Esophagus mucosa (tissue), 1 donor: ENCODE data around the gene RARS2. TPM values are rescaled to one million over a fixed set of nuclear protein-coding genes. Genes with fewer than 3 reads are reported as not detected.
"Not testable (repeated sequence)": the region's sequence is repeated elsewhere in the genome, so short reads cannot be mapped to it uniquely, and the experiment has no call there.

Source experiments
- ATAC-seq: fragments of 200-7000 bp; cut with Tn5 transposase; one replicate; pipeline ENCODE4 v1.9.1; 2020
- total RNA-seq: library from RNA; stranded (reverse); gene quantifications from one replicate; pipeline ENCODE4 v1.2.4, GENCODE V29; 2023
- donor health status: DM: yes; HTN: yes; CAD: no.

The RARS2 gene, protein sequence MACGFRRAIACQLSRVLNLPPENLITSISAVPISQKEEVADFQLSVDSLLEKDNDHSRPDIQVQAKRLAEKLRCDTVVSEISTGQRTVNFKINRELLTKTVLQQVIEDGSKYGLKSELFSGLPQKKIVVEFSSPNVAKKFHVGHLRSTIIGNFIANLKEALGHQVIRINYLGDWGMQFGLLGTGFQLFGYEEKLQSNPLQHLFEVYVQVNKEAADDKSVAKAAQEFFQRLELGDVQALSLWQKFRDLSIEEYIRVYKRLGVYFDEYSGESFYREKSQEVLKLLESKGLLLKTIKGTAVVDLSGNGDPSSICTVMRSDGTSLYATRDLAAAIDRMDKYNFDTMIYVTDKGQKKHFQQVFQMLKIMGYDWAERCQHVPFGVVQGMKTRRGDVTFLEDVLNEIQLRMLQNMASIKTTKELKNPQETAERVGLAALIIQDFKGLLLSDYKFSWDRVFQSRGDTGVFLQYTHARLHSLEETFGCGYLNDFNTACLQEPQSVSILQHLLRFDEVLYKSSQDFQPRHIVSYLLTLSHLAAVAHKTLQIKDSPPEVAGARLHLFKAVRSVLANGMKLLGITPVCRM
- total RNA-seq: 24.0 TPM

DNA sequence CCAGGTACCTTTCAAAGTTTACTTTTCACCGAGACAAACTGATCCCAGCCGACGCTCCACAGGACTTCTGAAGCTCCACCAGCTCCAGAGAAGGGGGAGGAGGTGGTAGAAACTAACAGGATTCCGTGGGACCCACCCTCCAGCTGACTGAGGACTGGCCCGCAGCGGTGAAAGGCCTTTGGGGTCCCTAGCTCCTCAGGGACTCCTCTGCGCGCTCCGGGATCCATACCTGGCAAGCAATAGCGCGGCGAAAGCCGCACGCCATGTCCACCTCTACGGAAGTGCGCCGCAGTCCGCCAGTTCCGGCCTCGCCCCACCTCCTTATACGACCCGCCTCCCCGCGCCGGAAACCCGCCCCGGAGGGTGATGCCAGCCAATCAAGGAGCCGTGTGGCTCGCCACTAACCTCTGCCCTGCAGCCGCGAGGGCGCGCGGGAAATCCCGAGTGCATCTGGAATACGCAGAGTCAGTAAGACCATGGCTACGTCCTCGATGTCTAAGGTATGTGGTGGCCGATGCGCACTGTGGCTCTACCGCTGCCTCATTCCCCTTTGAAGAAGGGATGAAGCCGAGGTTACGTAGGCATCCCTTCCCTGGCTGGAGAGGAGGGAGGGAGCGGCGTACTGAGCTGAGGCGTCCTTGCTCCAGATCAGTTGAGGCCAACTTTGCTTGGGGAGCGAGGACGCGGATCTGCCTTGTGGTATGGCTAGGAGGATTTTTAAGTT is at the start of gene RARS2, which contains the start of gene ORC3:
Gene RARS2 (minus strand): TSS at position 295 of the 724 bp plus-strand sequence. CDS start 30 bp downstream, at position 265.
Gene ORC3 (plus strand): TSS at position 443 of the 724 bp plus-strand sequence. CDS start 34 bp downstream, at position 477.
- peak; percentile 100 for ATAC-seq

DNA sequence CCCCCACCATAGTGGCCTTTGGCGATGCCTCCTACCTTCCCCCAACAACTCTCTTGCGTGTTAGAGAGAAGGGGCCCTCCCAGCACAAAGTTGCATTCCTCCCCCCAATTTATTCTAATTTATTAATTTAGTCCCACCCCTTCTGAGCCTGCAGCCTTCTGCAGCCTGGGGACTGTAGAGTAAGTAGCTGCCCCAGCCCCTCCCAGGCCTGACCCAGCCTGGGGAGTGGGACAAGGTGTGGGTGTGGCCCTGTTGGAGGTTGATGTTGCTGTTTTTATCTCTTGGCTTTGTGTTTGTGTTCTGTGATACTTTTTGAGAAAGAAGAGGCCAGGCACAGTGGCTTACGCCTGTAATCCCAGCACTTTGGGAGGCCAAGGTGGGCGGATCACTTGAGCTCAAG is 49.6 kb upstream of the RARS2 start:
- ATAC-seq: no peak

DNA sequence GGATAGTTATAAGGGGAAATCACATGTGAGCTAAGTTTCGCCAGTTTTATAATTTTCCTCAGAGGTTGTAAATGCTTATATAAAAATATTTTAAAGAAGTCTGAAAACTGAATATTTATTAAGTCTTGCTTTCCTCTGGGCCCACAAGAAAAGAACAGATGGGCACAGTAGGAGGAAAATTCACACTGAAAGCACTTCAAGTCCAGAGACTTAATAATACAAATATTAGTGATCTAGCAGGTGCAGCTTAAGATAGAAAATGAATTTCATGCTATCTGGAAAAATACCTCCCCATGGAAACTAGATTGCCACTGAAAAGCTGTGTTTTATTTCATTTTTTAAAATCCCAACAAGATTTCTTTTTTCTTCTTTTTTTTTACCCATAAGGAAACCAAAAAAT is 47.3 kb upstream of the RARS2 start:
- ATAC-seq: no peak

DNA sequence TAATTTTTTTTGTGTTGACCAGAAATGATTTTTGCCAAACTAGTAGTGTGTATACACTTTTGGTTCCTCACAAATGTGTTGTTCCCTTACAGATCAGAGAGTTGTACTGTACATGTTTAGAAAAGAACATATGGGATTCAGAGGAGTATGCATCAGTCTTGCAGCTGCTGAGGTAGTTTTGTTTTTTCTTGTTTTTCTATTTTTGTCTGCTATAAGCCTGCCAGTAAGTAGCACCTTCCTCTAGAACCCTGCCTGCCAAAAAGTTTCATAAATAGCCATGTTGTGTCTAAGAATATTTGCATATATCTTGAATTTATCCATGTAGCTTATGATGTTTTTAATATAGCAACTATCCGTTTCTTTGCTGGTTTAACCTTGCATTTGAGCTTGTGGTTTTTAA is 46.5 kb upstream of the RARS2 start:
- ATAC-seq: no peak

DNA sequence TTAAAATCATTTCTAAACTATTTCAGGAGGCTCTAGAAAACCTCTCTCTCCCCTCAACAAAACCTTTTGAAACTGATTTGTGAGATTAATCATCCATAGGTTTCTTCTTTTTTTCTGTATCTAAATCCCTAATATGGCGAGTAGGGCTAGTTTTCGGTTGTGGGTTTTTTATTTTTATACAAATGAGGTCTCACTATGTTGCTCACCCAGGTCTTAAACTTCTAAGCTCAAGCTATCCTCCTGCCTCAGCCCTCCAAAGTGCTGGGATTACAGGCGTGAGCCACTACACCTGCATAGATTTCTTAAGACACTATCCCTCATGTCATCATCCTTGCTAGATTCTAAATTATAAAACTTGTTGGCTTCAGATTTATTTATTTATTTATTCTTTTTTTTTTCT is 44.1 kb upstream of the RARS2 start:
- no peak for ATAC-seq

DNA sequence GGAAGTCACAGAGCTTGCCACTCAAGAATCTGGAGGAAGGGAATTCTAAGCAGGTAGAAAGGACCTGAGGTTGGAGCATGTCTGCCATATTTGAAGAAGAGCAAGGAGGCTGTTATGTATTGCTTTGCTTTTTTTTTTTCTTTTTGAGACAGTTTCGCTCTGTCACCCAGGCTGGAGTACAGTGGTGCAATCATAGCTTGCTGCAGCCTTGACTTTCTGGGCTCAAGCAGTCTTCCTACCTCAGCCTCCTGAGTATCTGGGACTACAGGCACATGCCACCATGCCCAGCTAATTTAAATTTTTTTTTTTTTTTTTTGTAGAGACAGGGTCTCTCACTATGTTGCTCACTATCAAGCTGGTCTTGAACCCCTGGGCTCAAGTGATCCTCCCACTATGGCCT is 41.0 kb upstream of the RARS2 start:
- ATAC-seq: no peak

DNA sequence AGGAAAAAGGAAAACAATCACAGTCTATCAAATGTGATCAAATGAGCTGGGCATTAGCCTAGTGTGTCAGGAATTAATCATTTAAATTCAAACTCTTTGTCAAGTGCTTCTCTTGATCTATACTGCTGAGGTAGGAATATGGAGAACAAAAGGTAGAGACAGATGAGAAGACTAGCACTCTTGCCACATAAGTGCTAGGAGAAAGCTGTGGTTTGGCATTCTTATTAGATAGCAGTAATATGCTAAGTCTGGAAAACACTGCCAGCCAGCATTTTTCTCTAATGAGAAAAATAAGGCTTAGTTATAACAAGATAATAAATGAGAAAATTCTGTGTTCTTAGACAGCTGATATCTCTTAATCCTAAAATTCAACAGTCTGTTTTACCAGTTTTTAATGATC is 39.1 kb upstream of the RARS2 start:
- no peak for ATAC-seq

DNA sequence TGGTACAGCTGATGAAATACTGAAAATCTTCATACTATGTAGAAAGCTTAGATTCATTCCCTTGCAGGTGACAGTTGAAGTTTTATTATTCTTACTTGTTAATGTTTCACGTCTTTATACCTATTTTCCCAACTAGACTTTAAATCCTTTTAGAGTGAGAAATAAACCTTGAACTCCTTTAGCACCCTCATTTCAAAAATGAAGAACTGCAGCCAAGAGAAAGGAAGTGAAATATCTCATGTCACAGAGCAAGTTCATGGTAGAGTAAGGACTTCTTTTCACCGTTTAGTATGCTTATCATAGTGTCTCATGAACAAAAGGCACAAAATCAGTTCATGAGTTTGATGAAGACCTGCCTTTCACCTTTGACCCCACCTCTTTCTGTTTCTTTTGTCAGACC is 38.6 kb upstream of the RARS2 start:
- ATAC-seq: no peak

DNA sequence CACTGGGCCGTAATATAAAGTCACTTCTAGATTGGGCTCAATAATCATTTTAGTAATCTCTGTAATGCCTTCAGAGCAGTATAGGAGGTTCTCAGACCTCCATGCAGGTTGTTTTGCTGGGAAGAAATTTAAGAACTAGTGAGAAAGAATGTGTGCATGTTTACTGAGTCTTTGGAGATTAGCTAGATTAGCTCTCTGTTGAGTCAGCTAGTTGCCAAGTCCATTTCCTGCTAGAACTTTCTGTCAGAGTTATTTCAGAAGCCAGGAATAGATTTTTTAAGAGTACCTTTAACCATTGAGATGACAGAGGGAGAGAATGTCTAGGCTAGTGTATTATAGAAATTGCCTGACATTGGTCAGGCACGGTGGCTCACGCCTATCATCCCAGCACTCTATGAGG is 33.5 kb upstream of the RARS2 start:
- ATAC-seq: peak; percentile 75

DNA sequence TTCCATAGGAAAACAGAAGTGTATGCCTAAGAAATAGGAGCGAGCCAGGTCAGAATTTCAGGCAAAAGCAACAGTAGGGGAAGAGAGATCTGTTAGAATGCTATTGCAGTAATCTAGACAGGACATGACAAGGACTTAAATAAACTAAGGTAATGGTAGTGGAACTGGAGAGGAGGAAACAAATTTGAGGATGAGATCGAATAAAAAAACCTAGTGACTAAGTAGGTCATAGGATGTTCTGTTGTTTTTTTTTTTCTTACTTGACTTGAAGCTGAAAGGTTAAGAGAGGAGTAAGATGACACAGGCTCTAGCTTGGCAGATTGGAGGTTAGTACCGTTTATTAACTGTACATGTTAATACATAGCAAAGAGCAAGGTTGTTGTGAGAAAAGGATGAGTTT is 28.7 kb upstream of the RARS2 start:
- peak; percentile 43 for ATAC-seq

DNA sequence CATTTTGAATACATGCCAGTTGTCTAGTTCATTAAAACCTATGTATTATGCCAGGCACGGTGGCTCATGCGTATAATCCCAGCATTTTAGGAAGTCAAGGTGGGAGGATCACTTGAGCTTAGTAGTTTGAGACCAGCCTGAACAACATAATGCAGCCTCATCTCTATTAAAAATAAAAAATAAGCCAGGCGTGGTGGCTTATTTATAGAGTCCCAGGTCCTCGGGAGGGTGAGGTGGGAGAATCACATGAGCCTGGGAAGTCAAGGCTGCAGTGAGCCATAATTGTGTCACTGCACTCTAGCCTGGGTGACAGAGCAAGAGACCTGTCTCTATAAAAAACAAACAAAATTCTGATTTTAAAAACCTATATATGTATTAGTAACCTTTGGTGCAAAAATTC is 27.6 kb upstream of the RARS2 start:
- peak; percentile 72 for ATAC-seq

DNA sequence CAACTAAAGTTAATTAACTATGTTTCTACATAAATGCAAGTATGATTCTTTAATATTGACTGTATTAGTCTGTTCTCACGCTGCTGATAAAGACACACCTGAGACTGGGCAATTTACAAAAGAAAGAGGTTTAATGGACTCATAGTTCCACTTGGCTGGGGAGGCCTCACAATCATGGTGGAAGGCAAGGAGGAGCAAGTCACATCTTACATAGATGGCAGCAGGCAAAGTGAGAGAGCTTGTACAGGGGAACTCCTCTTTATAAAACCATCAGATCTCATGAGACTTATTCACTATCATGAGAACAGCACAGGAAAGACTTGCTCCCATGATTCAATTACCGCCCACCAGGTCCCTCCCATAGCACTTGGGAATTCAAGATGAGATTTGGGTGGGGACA is 23.2 kb upstream of the RARS2 start:
- not testable (repeated sequence) for ATAC-seq

DNA sequence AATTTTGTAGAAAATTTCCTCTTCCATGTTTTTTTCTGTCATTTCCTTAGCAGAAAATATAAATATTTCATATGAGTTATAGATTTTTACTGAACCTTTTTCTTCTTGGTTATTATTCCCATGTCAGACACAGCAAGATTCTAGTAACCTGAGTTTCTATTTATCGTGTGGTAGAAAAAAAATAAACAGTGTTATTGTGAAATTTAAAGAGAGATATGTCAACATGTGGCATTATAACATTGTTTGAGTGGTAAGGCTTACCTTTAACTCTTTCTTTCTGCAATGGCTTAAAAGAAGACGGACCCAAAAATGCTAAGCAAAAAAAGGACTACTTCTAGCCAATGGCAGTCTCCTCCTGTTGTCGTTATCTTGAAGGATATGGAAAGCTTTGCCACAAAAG is 19.0 kb upstream of the RARS2 start:
- no peak for ATAC-seq

DNA sequence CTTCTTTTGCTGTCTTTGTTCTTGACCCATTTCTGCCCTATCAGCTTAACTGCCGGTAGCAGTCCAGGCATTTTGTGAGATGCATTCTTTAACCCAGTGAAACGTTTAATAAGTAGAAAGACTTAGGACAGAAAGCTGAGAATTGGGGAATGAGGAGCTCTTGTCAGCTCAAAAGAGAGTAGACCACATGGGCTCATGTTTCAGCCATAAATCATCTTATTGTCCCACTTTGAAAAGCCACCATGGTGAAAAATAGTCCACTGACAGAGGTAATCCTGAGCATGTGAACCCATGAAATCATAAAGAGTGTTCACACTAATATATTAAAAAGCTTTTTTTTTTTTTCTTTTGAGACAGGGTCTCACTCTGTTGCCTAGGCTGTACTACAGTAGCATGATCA is 16.4 kb upstream of the RARS2 start:
- ATAC-seq: no peak

DNA sequence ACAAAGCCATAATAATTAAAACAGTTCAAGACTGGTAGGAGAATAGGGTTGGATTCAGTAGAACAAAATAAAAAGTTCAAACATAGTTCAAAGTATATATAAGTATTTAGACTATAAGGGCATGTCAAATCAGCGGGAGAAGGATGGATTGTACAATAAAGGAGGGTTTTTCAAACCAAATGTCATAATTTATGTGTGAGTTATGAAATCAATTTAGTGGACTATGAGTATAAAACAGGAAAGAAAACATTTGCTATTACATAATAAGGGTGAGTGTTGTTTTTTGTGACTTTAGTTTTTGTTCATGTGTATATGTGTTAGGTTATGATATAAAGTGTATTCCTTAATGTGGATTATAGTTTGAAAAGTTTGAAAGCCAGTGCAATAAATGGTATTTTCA is 10.8 kb upstream of the RARS2 start:
- no peak for ATAC-seq

DNA sequence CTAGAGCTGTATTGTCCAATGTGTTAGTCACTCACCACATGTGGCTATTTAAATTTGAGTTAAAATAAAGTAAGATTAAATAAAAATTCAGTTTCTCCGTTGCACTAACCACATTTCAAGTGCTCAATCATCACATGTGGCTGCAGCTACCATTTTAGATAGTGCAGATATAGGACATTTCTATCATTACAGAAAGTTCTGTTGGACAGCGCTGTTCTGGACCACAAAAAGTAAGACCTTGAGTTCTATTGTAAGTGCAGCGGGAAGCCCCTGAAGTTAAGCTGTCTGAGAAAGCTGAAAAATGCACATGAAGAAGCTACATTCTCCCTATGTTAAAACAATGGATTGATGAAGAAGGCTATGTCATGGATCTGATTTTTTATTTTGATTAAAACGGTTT is 1.2 kb upstream of the RARS2 start:
- no peak for ATAC-seq

DNA sequence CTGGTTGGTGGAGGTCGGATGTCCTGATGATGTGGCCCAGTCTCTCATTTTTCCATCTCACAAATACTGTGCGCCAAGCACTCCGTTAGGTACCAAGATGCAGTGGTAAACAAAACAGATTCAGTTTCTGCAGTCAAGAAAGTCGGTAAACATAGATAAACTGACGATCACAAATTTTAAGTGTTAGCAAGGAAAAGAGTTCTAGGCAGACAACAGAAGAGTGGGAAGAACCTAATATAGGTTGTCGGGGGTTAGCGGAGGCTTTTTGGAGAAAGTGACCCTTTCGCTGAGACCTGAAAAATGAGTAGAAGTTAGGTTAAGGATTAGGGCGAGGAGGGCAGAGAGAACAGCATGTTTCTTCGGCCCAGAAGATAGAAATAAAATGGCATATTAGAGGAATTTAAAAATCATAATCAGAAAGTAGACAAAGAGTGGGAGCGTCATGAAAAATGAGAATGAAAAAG is 662 bp upstream of the RARS2 start:
- no peak for ATAC-seq

DNA sequence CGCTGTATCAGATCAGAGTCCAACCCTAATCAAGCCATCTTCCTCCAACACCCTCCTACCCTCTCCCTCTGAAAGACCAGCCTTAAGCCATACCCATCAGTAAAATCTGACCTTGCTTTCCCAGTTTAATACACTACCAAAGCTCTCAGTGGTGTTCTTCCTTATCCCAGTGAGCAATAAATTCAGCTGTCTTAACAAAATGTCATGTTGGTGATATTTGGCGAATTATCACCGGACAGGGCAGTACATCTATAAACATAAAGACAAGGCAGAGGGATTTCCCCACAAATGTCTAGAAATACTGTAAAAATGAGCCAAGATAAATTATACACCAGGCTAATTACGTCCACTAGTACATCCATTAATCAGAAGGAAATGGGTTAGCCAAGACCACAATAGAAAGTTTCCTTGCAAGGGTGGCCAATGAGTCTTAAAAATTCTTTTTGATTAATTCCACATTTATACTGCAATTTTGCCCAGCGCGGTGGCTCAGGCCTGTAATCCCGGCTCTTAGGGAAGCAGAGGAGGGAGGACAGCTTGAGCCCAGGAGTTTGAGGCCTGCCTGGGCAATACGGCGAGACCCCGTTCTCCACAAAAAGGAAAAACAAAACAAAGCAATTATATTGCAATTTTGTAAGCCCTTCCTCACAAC is 905 bp downstream of the RARS2 start:
- no peak for ATAC-seq

DNA sequence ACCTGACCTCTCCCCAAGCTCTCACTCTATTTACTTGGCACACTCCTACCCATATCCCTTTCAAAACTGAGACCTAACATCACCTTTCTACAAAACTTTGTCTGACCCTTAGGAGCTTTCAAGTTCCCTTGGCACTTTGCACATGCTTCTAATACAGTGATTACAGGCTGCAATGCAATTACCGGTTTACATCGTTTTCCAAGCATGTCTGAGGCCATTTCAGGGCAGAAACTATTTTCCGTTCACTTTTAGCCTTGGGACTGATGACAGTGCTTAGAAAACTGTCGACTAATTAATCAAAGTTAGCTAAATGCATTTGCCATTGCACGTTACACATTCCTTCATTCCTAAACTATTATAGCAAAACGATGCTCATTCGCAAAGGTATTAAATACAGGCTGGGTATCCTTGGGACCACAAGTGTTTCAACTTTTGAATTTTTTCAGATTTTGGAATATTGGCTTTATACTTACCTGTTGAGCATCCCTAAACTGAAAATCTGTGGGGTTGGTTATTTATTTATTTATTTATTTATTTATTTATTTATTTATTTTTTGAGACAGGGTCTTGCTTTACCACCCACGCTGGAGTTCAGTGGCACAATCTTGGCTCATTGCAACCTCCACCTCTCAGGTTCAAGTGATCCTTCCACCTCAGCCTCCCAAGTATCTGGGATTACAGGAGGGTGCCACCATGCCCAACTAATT is 3.3 kb downstream of the RARS2 start:
- ATAC-seq: no peak

DNA sequence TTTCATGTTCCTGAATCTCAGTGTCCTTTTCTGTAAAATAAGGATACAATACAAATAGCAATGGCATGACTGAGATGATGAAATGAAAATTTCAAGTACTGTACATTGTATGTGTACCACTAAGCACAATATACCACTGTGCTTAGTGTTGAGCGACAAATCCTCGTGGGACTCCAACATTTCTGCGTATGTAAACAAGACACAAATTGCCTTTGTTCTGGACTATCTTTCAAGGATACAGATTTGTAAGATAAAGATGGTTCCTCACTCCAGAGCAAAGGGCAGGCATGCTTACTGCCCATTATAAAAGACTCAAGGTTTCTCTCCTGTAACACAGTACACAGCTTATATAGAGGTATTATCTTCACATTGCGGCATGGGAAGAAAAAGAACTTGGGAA is 6.0 kb downstream of the RARS2 start:
- ATAC-seq: no peak

DNA sequence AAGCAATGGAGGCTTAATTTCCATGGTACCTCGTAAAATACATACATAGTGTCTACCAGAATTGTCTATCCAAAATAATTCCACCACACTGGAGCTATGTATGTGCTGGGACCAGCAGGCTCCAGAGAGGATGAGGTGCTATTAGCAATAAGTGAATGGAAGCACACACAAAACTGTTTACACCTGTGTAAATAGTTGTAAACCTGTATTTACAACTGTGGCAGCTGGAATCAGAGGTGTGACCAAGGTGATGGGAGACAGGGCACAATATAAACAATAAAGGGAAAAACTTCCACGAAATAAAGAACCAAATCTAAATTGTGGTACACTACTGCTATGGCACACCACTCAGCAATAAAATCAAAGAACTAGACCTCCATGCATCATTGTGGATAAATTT is 14.4 kb downstream of the RARS2 start:
- ATAC-seq: no peak

DNA sequence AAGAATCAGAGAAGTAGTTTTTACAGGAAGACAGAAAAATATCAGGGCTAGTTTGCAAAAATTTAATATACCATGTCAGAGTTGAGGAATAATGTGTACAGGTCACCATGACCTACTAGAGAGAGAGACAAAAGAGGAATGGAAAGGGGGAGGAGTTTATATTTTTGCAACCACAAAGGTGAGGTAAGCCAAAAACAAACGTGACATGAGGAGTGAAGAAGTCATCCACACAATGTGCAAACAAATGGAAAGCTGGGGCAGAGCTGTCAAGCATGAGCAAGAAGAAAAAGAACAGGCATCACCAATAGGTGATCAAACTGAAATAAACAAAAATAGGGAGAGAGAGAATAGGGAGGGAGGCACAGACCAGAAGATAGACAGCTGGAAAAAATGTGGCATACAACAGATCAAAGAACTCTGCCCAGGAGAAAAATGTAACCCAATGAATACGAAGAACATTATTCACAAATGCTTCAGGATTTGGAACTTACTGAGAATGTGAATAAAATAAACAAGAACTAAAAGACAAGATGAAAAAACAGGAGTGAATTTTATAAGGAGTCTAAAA is 15.5 kb downstream of the RARS2 start:
- no peak for ATAC-seq
